GM20431 (cell line): ENCODE data around the gene KDM2A.

ENCODE experiments used
- in situ Hi-C: fragments of 300-500 bp; cut with MseI, MboI; formaldehyde crosslinking; loops from one replicate; pipeline ENCODE4 v1.15.0; 2020; ENCODE audit warnings: low sequenced_read_pairs; ENCODE audit not compliant: unreplicated experiment

The KDM2A gene

GRCh38 chr11:67269401-67270255 lies 150.6 kb downstream of the KDM2A start:
- in situ Hi-C loops, result no loop called here

GRCh38 chr11:67270256-67271204 lies 151.5 kb downstream of the KDM2A start:
- in situ Hi-C loops, result no loop called here

GRCh38 chr11:67271205-67271540 lies 152.1 kb downstream of the KDM2A start:
- in situ Hi-C loops, result no loop called here

- in situ Hi-C loops, result no loop called here
These were observed 152.7 kb downstream of the KDM2A start for GRCh38 chr11:67271541-67272284.

- in situ Hi-C loops, result no loop called here
These were observed 153.5 kb downstream of the KDM2A start for GRCh38 chr11:67272327-67273259.

- in situ Hi-C loops, result no loop called here
These were observed 154.4 kb downstream of the KDM2A start for GRCh38 chr11:67273260-67273990.

- in situ Hi-C loops, result no loop called here
These were observed 155.9 kb downstream of the KDM2A start for GRCh38 chr11:67274768-67275605.

GRCh38 chr11:67275606-67276409 lies 156.7 kb downstream of the KDM2A start:
- in situ Hi-C loops, result no loop called here

- in situ Hi-C loops, result no loop called here
These were observed 157.7 kb downstream of the KDM2A start for GRCh38 chr11:67276781-67277230.

- in situ Hi-C loops, result no loop called here
These were observed 158.3 kb downstream of the KDM2A start for GRCh38 chr11:67277231-67277961.

GRCh38 chr11:67278135-67278938 lies 159.3 kb downstream of the KDM2A start:
- in situ Hi-C loops, result no loop called here

- in situ Hi-C loops, result no loop called here
These were observed 160.0 kb downstream of the KDM2A start for GRCh38 chr11:67278939-67279588.

GRCh38 chr11:67279589-67280340 lies 160.7 kb downstream of the KDM2A start:
- in situ Hi-C loops, result no loop called here

- in situ Hi-C loops, result no loop called here
These were observed 161.3 kb downstream of the KDM2A start for GRCh38 chr11:67280341-67280787.
